ENCODE results near the gene CCDC3.

CCDC3 gene

GRCh38 chr10:12960941-12961340 is 40.6 kb downstream of the CCDC3 start:
- DNase-seq: no peak

- no peak for DNase-seq
Measured at GRCh38 chr10:12960334-12960898, 41.1 kb downstream of the CCDC3 start.

- no peak for DNase-seq
Measured at GRCh38 chr10:12958546-12959110, 42.9 kb downstream of the CCDC3 start.

- no peak for DNase-seq
Measured at GRCh38 chr10:12957081-12957480, 44.4 kb downstream of the CCDC3 start.

- DNase-seq: no peak
Measured at GRCh38 chr10:12954866-12955265, 46.6 kb downstream of the CCDC3 start.

- no peak for DNase-seq
Measured at GRCh38 chr10:12950583-12951128, 50.9 kb downstream of the CCDC3 start.

GRCh38 chr10:12949248-12949647 is 52.3 kb downstream of the CCDC3 start:
- DNase-seq: no peak

GRCh38 chr10:12947741-12948140 is 53.8 kb downstream of the CCDC3 start:
- DNase-seq: no peak

- no peak for DNase-seq
Measured at GRCh38 chr10:12946372-12946771, 55.1 kb downstream of the CCDC3 start.

GRCh38 chr10:12945690-12946359 is 55.7 kb downstream of the CCDC3 start:
- DNase-seq: peak; percentile 18

GRCh38 chr10:12944931-12945330 is 56.6 kb downstream of the CCDC3 start:
- DNase-seq: no peak

- no peak for DNase-seq
Measured at GRCh38 chr10:12943425-12943824, 58.1 kb downstream of the CCDC3 start.

GRCh38 chr10:12941966-12942365 is 59.5 kb downstream of the CCDC3 start:
- peak; percentile 14 for DNase-seq

GRCh38 chr10:12940791-12941190 is 60.7 kb downstream of the CCDC3 start:
- DNase-seq: no peak

- DNase-seq: no peak
Measured at GRCh38 chr10:12938271-12938670, 63.2 kb downstream of the CCDC3 start.

GRCh38 chr10:12937527-12937926 is 64.0 kb downstream of the CCDC3 start:
- peak; percentile 29 for DNase-seq

- peak; percentile 20 for DNase-seq
Measured at GRCh38 chr10:12934777-12935176, 66.7 kb downstream of the CCDC3 start.

GRCh38 chr10:12929381-12929780 is 72.1 kb downstream of the CCDC3 start:
- no peak for DNase-seq

GRCh38 chr10:12928571-12928970 is 72.9 kb downstream of the CCDC3 start:
- DNase-seq: no peak

- DNase-seq: no peak
Measured at GRCh38 chr10:12927896-12928295, 73.6 kb downstream of the CCDC3 start.

- no peak for DNase-seq
Measured at GRCh38 chr10:12925845-12926244, 75.7 kb downstream of the CCDC3 start.

GRCh38 chr10:12924911-12925310 is 76.6 kb downstream of the CCDC3 start:
- DNase-seq: no peak

- DNase-seq: no peak
Measured at GRCh38 chr10:12922117-12922900, 79.2 kb downstream of the CCDC3 start.
